ENCODE measurements around the gene CHAMP1. TPM values are rescaled to one million over a fixed set of nuclear protein-coding genes. Genes with fewer than 3 reads are reported as not detected.
"Not testable (repeated sequence)": the region's sequence is repeated elsewhere in the genome, so short reads cannot be mapped to it uniquely, and the experiment has no call there.

CHAMP1 gene
- total RNA-seq, 1 donor from 2014 or later: 6.9 TPM

GRCh38 chr13:114334305-114335053 is 20.2 kb downstream of the CHAMP1 start:
- no peak for DNase-seq

DNA sequence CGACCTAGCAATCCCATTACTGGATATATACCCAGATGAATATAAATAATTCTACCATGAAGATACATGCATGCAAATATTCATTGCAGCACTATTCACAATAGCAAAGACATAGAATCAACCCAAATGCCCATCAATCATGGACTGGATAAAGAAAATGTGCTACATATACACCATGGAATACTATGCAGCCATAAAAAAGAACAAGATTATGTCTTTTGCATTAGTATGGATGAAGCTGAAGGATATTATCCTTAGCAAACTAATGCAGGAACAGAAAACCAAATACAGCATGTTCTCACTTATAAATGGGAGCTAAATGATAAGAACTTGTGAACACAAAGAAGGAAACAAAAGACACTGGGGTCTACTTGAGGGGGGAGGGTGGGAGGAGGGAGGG is 22.2 kb downstream of the CHAMP1 start:
- not testable (repeated sequence) for DNase-seq

DNA sequence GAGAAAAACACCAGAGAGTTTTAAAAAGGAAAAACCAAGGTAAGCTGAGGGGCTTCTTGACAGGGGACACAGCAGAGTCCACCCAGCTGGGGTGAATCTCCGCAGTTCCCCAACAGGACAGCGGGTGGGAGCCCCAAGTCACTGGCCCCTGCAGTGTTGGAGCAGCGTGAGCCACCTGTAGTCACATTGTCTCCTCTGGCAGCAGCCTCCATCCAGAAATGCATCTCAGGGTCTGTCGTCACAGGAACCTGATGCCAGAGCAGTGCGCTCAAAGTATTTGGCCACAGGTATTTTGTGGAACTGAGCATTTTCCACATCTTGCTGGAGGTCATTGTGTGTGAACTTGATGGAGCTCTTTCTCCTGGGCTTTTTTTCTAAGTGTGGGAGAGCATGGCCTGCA is 24.7 kb downstream of the CHAMP1 start:
- no peak for DNase-seq

- peak; percentile 24 for DNase-seq
Observed at GRCh38 chr13:114339857-114340534, 25.7 kb downstream of the CHAMP1 start.

GRCh38 chr13:114341003-114341777 is 26.9 kb downstream of the CHAMP1 start:
- no peak for DNase-seq

GRCh38 chr13:114347256-114347655 is 33.0 kb downstream of the CHAMP1 start:
- DNase-seq: not testable (repeated sequence)

- not testable (repeated sequence) for DNase-seq
Observed at GRCh38 chr13:114352763-114353162, 38.5 kb downstream of the CHAMP1 start.

GRCh38 chr13:114353382-114353781 is 39.1 kb downstream of the CHAMP1 start:
- not testable (repeated sequence) for DNase-seq

Small RNA genes within 50 kb of the gene (small RNA-seq; reads per million reads assigned to genes)
- not detected for gene MIR4502 (ENCODE audit: low replicate concordance)

Other genes starting within 250 kb of the CHAMP1 start
- 23.7 TPM for gene RASA3, start 181.9 kb upstream of the CHAMP1 start, total RNA-seq
- gene CFAP97D2, start 135.2 kb upstream of the CHAMP1 start, total RNA-seq: not detected
- gene CDC16, start 79.6 kb upstream of the CHAMP1 start, total RNA-seq: 71.5 TPM
- 48.3 TPM for gene UPF3A, start 32.9 kb upstream of the CHAMP1 start, total RNA-seq

Data from tongue (tissue), 3 donors.